Loucy (cell line): ENCODE results near the gene DHRS3.
"Not testable (repeated sequence)": the region's sequence is repeated elsewhere in the genome, so short reads cannot be mapped to it uniquely, and the experiment has no call there.

Experiments used
- H2AFZ ChIP-seq: fragments of 200-600 bp; sonication (generic); 2 replicates; pipeline ENCODE4 v1.6.0; 2016; ENCODE audit warnings: antibody characterized with exemption, mild to moderate bottlenecking, low read length, moderate library complexity
- H3F3A ChIP-seq: fragments of 200-600 bp; 2 replicates; pipeline ENCODE4 v1.6.0; 2016; ENCODE audit warnings: antibody characterized with exemption, low read depth, mild to moderate bottlenecking
- H3K27me3 ChIP-seq: fragments of 200-600 bp; sonication (generic); 2 replicates; pipeline ENCODE4 v1.6.1; 2014; ENCODE audit warnings: low read length, mild to moderate bottlenecking; ENCODE audit not compliant: insufficient read depth, poor library complexity, severe bottlenecking
- H3K36me3 ChIP-seq: fragments of 200-600 bp; sonication (generic); 2 replicates; pipeline ENCODE4 v1.6.1; 2016; ENCODE audit warnings: low read length; ENCODE audit not compliant: insufficient read depth
- H3K4me1 ChIP-seq: fragments of 200-600 bp; sonication (generic); 2 replicates; pipeline ENCODE4 v1.5.1; 2014; ENCODE audit warnings: low read length, mild to moderate bottlenecking; ENCODE audit not compliant: insufficient read depth, poor library complexity, severe bottlenecking
- H3K4me2 ChIP-seq: fragments of 200-600 bp; sonication (generic); 2 replicates; pipeline ENCODE4 v1.6.0; 2014; ENCODE audit warnings: antibody characterized with exemption, low read length, low read depth, mild to moderate bottlenecking; ENCODE audit not compliant: poor library complexity, severe bottlenecking
- H3K4me3 ChIP-seq: fragments of 200-600 bp; sonication (generic); 2 replicates; pipeline ENCODE4 v1.5.1; 2014; ENCODE audit warnings: low read length, mild to moderate bottlenecking, mixed read lengths; ENCODE audit not compliant: poor library complexity, severe bottlenecking
- H3K79me2 ChIP-seq: fragments of 200-600 bp; sonication (generic); 2 replicates; pipeline ENCODE4 v1.6.1; 2014; ENCODE audit warnings: low read length; ENCODE audit not compliant: insufficient read depth
- H3K9ac ChIP-seq: fragments of 200-600 bp; sonication (generic); 2 replicates; pipeline ENCODE4 v1.6.0; 2014; ENCODE audit warnings: mild to moderate bottlenecking, low read depth, low read length, moderate library complexity; ENCODE audit not compliant: poor library complexity, severe bottlenecking
- H3K9me2 ChIP-seq: fragments of 200-600 bp; sonication (generic); replicated peaks from 2 replicates; pipeline ENCODE4 v1.6.1; 2016; ENCODE audit warnings: low read depth, low read length, mixed read lengths
- H3K9me3 ChIP-seq: fragments of 200-600 bp; sonication (generic); 2 replicates; pipeline ENCODE4 v1.6.1; 2014; ENCODE audit warnings: mild to moderate bottlenecking, antibody characterized with exemption, low read length, low read depth; ENCODE audit not compliant: insufficient read depth
- H4K20me1 ChIP-seq: fragments of 200-600 bp; sonication (generic); 2 replicates; pipeline ENCODE4 v1.6.0; 2014; ENCODE audit warnings: antibody characterized with exemption, low read length, mild to moderate bottlenecking; ENCODE audit not compliant: insufficient read depth, poor library complexity, severe bottlenecking
- CTCF ChIP-seq: fragments of 200-600 bp; sonication (generic); conservative IDR thresholded peaks from 2 replicates; pipeline ENCODE4 v1.5.1; 2014; ENCODE audit warnings: mild to moderate bottlenecking, antibody characterized with exemption, low read length
- EZH2phosphoT487 ChIP-seq: fragments of 200-600 bp; IDR thresholded peaks from 2 replicates; pipeline ENCODE4 v1.6.1; 2018; ENCODE audit warnings: antibody characterized with exemption, mild to moderate bottlenecking, moderate library complexity, borderline replicate concordance

DHRS3 gene

GRCh38 chr1:12566484-12567287 lies 51.3 kb downstream of the DHRS3 start:
- no peaks in the 10 kb centered on the region for H3K4me1 ChIP-seq
- no peak overlapping the region for H2AFZ ChIP-seq
- H3K79me2 ChIP-seq = no peaks in the 10 kb centered on the region
- H3K27me3 ChIP-seq = no peaks in the 10 kb centered on the region
- H3K9ac ChIP-seq = no peak overlapping the region
- no peak overlapping the region for H3K4me3 ChIP-seq
- H4K20me1 ChIP-seq = no peaks in the 10 kb centered on the region
- H3K4me2 ChIP-seq = no peak overlapping the region
- H3K9me3 ChIP-seq = peaks cover 17% of the 10 kb centered on the region; the same call in 1 of the 2 replicates
- no peak for TF ChIP-seq EZH2phosphoT487
- TF ChIP-seq CTCF = no peak
- no peaks in the 10 kb centered on the region for H3K9me2 ChIP-seq
- H3K36me3 ChIP-seq = peaks cover 27% of the 10 kb centered on the region; the same call in 1 of the 2 replicates
- no peaks in the 10 kb centered on the region for H3F3A ChIP-seq

- H3K36me3 ChIP-seq = peaks cover 24% of the 10 kb centered on the region; the same call in 1 of the 2 replicates
- no peak overlapping the region for H3K4me2 ChIP-seq
- no peak overlapping the region for H3K9ac ChIP-seq
- H3K4me3 ChIP-seq = no peak overlapping the region
- H4K20me1 ChIP-seq = no peaks in the 10 kb centered on the region
- H3K9me2 ChIP-seq = no peaks in the 10 kb centered on the region
- H3K27me3 ChIP-seq = no peaks in the 10 kb centered on the region
- no peak overlapping the region for H2AFZ ChIP-seq
- no peaks in the 10 kb centered on the region for H3F3A ChIP-seq
- no peaks in the 10 kb centered on the region for H3K79me2 ChIP-seq
- H3K4me1 ChIP-seq = no peaks in the 10 kb centered on the region
- H3K9me3 ChIP-seq = peaks cover 17% of the 10 kb centered on the region; the same call in 1 of the 2 replicates
- no peak for TF ChIP-seq CTCF
- no peak for TF ChIP-seq EZH2phosphoT487
These were observed 52.1 kb downstream of the DHRS3 start for GRCh38 chr1:12565966-12566352.

- Histone ChIP-seq H3K9ac (no peak overlapping the region), H3K4me2 (no peak overlapping the region), H3K9me3 (peaks cover 17% of the 10 kb centered on the region; the same call in 1 of the 2 replicates), H3K79me2 (no peaks in the 10 kb centered on the region), H3K9me2 (no peaks in the 10 kb centered on the region), H3K36me3 (peaks cover 18% of the 10 kb centered on the region; the same call in 1 of the 2 replicates), H4K20me1 (no peaks in the 10 kb centered on the region), H3K27me3 (no peaks in the 10 kb centered on the region), H3K4me3 (no peak overlapping the region), H2AFZ (no peak overlapping the region), H3K4me1 (no peaks in the 10 kb centered on the region), H3F3A (no peaks in the 10 kb centered on the region)
- TF ChIP-seq CTCF (no peak), EZH2phosphoT487 (no peak)
These were observed 52.7 kb downstream of the DHRS3 start for GRCh38 chr1:12565094-12565965.

GRCh38 chr1:12564251-12564650 lies 53.8 kb downstream of the DHRS3 start:
- H3K4me2 ChIP-seq, H4K20me1 ChIP-seq, H3F3A ChIP-seq: not testable (repeated sequence)

More at GRCh38 chr1:12564251-12564650, 53.8 kb downstream of the DHRS3 start:
- not testable (repeated sequence) for H3K27me3 ChIP-seq, H3K9ac ChIP-seq, H3K4me3 ChIP-seq, H3K9me2 ChIP-seq, H2AFZ ChIP-seq, H3K79me2 ChIP-seq, H3K4me1 ChIP-seq
- Histone ChIP-seq H3K9me3 (peaks cover 17% of the 10 kb centered on the region; the same call in 1 of the 2 replicates), H3K36me3 (peaks cover 14% of the 10 kb centered on the region; the same call in 1 of the 2 replicates)
